Measurements from ENCODE around the gene PSORS1C2.

The PSORS1C2 gene

GRCh38 chr6:31122791-31123706, 15.8 kb downstream of the PSORS1C2 start:
- Histone ChIP-seq H3K36me3 (ENCODE audit: insufficient read depth, low read length) (no peaks in the 10 kb centered on the region), H3K4me3 (ENCODE audit: low read depth in 1 of 2, low read length in 2 of 2) (no peak overlapping the region), H3K27ac (ENCODE audit: low read length) (no peak overlapping the region), H3K9me3 (ENCODE audit: insufficient read depth, low read length, severe bottlenecking) (no peaks in the 10 kb centered on the region), H3K27me3 (ENCODE audit: insufficient read depth, low read length, poor library complexity) (peaks cover 16% of the 10 kb centered on the region), H2AFZ (ENCODE audit: low read depth, low read length) (no peak overlapping the region), H3K9ac (ENCODE audit: low read depth, low read length) (no peak overlapping the region), H3K4me2 (ENCODE audit: insufficient read depth, low read length) (no peak overlapping the region), H3K4me1 (ENCODE audit: insufficient read depth, low read length) (no peaks in the 10 kb centered on the region), H3K79me2 (ENCODE audit: insufficient read depth, low read length) (no peaks in the 10 kb centered on the region), H4K20me1 (ENCODE audit: insufficient read depth, low read length) (no peaks in the 10 kb centered on the region)
- TF ChIP-seq CTCF (IDR thresholded peaks at IDR 0.05; ENCODE audit: borderline replicate concordance, extremely low read depth, low read length, poor library complexity, severe bottlenecking) (no peak), EZH2 (IDR thresholded peaks at IDR 0.05; ENCODE audit: borderline replicate concordance, low read depth, low read length, severe bottlenecking) (no peak)
- DNase-seq, result no peak
- ATAC-seq (ENCODE audit: insufficient read depth, low read depth), result no peak

- ATAC-seq (ENCODE audit: insufficient read depth, low read depth) (no peak), DNase-seq (no peak)
- Histone ChIP-seq H3K4me2 (ENCODE audit: insufficient read depth, low read length) (no peak overlapping the region), H3K4me3 (ENCODE audit: low read depth in 1 of 2, low read length in 2 of 2) (no peak overlapping the region), H3K4me1 (ENCODE audit: insufficient read depth, low read length) (no peaks in the 10 kb centered on the region), H3K79me2 (ENCODE audit: insufficient read depth, low read length) (no peaks in the 10 kb centered on the region), H3K9me3 (ENCODE audit: insufficient read depth, low read length, severe bottlenecking) (no peaks in the 10 kb centered on the region), H3K9ac (ENCODE audit: low read depth, low read length) (no peak overlapping the region), H3K36me3 (ENCODE audit: insufficient read depth, low read length) (no peaks in the 10 kb centered on the region), H3K27ac (ENCODE audit: low read length) (no peak overlapping the region), H2AFZ (ENCODE audit: low read depth, low read length) (no peak overlapping the region), H4K20me1 (ENCODE audit: insufficient read depth, low read length) (no peaks in the 10 kb centered on the region), H3K27me3 (ENCODE audit: insufficient read depth, low read length, poor library complexity) (peaks cover 26% of the 10 kb centered on the region)
- TF ChIP-seq EZH2 (IDR thresholded peaks at IDR 0.05; ENCODE audit: borderline replicate concordance, low read depth, low read length, severe bottlenecking) (no peak), CTCF (IDR thresholded peaks at IDR 0.05; ENCODE audit: borderline replicate concordance, extremely low read depth, low read length, poor library complexity, severe bottlenecking) (no peak)
These were observed 17.6 kb downstream of the PSORS1C2 start for GRCh38 chr6:31121131-31121790.

GRCh38 chr6:31120151-31120915, 18.5 kb downstream of the PSORS1C2 start, which contains the start of gene CDSN:
TSS of gene CDSN (minus strand) at chr6:31120446. CDS start at chr6:31120419, 27 bp downstream.
- Histone ChIP-seq H3K9me3 (ENCODE audit: insufficient read depth, low read length, severe bottlenecking) (no peaks in the 10 kb centered on the region), H3K4me1 (ENCODE audit: insufficient read depth, low read length) (no peaks in the 10 kb centered on the region), H3K4me3 (ENCODE audit: low read depth in 1 of 2, low read length in 2 of 2) (no peak within 1 kb of the TSS), H3K9ac (ENCODE audit: low read depth, low read length) (no peak within 1 kb of the TSS), H3K79me2 (ENCODE audit: insufficient read depth, low read length) (no peaks in the 10 kb centered on the region), H3K27me3 (ENCODE audit: insufficient read depth, low read length, poor library complexity) (peaks cover 33% of the 10 kb centered on the region), H3K4me2 (ENCODE audit: insufficient read depth, low read length) (no peak within 1 kb of the TSS), H4K20me1 (ENCODE audit: insufficient read depth, low read length) (no peaks in the 10 kb centered on the region), H2AFZ (ENCODE audit: low read depth, low read length) (no peak within 1 kb of the TSS), H3K27ac (ENCODE audit: low read length) (no peak within 1 kb of the TSS), H3K36me3 (ENCODE audit: insufficient read depth, low read length) (no peaks in the 10 kb centered on the region)
- ATAC-seq (ENCODE audit: insufficient read depth, low read depth) (no peak), DNase-seq (no peak)
- no peak for TF ChIP-seq EZH2 (IDR thresholded peaks at IDR 0.05; ENCODE audit: borderline replicate concordance, low read depth, low read length, severe bottlenecking)
- no peak for TF ChIP-seq CTCF (IDR thresholded peaks at IDR 0.05; ENCODE audit: borderline replicate concordance, extremely low read depth, low read length, poor library complexity, severe bottlenecking)
